ENCODE data around the gene CSNK1G2.

Gene CSNK1G2

DNA sequence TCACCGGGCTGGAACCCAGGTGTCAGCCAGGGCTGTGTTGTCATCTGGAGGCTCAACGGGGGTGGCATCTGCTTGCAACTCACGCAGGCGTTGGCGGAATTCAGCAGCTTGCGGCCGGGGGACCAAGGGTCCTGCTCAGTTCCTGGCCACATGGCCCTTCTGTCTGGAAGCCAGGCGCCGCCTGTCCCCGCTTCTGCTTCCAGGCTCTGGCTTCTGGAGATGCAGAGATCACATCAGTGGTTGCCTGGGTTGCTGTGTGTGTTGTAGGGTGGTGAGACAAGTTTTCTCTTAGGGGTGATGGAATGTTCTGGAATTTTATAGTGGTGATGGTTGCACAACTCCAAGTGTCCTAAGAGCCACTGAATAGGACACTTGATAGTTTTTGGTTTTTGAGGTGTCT lies 30.8 kb upstream of the CSNK1G2 start:
- in situ Hi-C loops (cut with HindIII; ENCODE audit: low pct_unique_long_range_greater_than_20kb, low sequenced_read_pairs) = no loop called here
- peak in 1 of 2 experiments; percentile 54 for DNase-seq (ENCODE audit: low read depth in 1 of 2, low spot score in 1 of 2)

GRCh38 chr19:1911098-1911497 lies 29.9 kb upstream of the CSNK1G2 start:
- no peak for TF ChIP-seq JUND (IDR thresholded peaks at IDR 0.05; ENCODE audit: low read depth)
- DNase-seq (ENCODE audit: low read depth in 1 of 2, low spot score in 1 of 2) = no peak
- in situ Hi-C loops (cut with HindIII; ENCODE audit: low pct_unique_long_range_greater_than_20kb, low sequenced_read_pairs) = no loop called here

More for the DNA sequence above, 30.8 kb upstream of the CSNK1G2 start:
- no peak for TF ChIP-seq JUND (IDR thresholded peaks at IDR 0.05; ENCODE audit: low read depth)

DNA sequence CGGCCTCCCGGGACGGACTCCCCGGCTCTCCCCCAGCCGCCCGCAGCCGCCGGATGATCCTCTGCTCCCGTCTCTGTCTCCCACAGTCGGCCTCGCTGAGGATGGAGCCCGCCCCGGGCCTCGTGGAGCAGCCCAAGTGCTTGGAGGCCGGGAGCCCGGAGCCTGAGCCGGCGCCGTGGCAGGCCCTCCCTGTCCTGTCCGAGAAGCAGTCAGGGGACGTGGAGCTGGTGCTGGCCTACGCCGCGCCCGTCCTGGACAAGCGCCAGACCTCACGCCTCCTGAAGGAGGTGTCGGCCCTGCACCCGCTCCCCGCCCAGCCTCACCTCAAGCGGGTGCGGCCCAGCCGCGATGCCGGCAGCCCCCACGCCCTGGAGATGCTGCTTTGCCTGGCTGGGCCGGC lies 29.0 kb upstream of the CSNK1G2 start:
- TF ChIP-seq JUND (IDR thresholded peaks at IDR 0.05; ENCODE audit: low read depth) = no peak
- in situ Hi-C loops (cut with HindIII; ENCODE audit: low pct_unique_long_range_greater_than_20kb, low sequenced_read_pairs) = no loop called here
- no peak for DNase-seq (ENCODE audit: low read depth in 1 of 2, low spot score in 1 of 2)

DNA sequence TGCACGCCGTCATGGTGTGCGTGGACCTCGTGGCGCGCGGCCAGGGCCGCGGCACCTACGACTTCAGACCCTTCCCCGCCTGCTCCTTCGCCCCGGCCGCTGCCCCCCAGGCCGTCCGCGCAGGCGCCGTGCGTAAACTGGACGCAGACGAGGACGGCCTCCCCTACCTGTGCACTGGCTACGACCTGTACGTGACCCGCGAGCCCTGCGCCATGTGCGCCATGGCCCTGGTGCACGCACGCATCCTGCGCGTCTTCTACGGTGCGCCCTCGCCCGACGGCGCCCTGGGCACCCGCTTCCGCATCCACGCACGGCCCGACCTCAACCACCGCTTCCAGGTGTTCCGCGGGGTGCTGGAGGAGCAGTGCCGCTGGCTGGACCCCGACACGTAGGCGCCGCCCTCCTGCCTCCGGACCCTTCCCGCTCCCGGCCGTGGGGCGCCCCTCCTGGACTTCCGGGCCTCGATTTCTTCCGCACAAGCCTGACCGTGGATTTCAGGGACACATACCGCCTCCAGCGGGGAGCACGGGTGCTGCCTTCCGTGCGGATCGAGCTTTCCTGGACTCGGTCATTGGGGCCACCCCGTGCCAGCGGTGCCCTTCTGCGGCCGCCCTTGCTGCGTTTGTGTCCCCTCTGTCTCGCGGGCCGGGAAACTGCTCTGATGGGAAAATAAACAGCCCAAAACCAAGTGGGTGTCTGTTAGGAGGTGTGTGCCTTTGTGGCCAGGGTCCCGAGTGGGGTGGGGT lies 28.0 kb upstream of the CSNK1G2 start:
- no peak for DNase-seq (ENCODE audit: low read depth in 1 of 2, low spot score in 1 of 2)
- no peak for TF ChIP-seq JUND (IDR thresholded peaks at IDR 0.05; ENCODE audit: low read depth)
- in situ Hi-C loops (cut with HindIII; ENCODE audit: low pct_unique_long_range_greater_than_20kb, low sequenced_read_pairs) = no loop called here

GRCh38 chr19:1913781-1914577 lies 27.0 kb upstream of the CSNK1G2 start:
- no peak for DNase-seq (ENCODE audit: low read depth in 1 of 2, low spot score in 1 of 2)
- no peak for TF ChIP-seq JUND (IDR thresholded peaks at IDR 0.05; ENCODE audit: low read depth)
- in situ Hi-C loops (cut with HindIII; ENCODE audit: low pct_unique_long_range_greater_than_20kb, low sequenced_read_pairs) = no loop called here

DNA sequence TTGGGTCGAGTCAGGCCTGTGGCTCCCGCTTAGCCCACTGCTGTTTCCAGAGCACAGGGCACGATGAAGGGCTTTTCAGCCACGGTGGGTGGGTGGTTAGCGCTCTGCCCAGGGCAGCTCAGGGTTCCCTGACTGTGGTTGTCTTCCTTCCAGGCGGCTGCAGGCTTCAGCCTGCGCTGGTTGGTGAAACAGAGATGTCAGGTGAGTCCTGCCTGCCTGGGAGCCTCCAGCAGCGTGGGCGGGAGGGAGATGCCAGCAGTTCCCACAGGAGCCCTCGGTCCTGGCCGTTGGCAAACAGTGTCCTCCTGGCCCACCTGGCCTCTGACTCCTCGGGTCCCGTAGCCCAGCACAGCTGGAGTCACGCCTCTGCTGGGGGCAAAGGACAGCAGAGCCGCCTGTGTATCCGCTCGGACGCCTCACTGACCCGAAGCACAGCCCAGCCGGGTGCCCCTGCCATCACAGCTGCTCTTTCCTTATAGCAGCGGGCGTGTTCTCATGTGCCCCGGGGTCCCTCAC lies 26.1 kb upstream of the CSNK1G2 start:
- no peak for TF ChIP-seq JUND (IDR thresholded peaks at IDR 0.05; ENCODE audit: low read depth)
- no peak for DNase-seq (ENCODE audit: low read depth in 1 of 2, low spot score in 1 of 2)
- in situ Hi-C loops (cut with HindIII; ENCODE audit: low pct_unique_long_range_greater_than_20kb, low sequenced_read_pairs) = no loop called here

DNA sequence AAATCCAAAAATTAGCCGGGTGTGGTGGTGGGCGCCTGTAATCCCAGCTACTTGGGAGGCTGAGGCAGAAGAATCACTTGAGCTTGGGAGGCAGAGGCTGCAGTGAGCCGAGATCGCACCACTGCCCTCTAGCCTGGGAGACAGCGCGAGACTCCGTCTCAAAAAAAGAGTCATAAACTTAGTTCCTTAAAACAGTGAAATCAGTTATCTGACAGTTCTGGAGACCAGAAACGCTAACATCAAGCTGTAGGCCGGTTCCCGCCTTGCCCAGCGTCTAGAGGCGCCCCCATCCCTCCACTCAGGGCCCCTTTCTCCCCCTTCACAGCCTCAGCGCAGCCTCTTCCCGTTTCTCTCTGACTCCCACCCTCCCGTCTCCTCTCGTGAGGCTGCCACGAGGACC lies 23.8 kb upstream of the CSNK1G2 start:
- no peak for DNase-seq (ENCODE audit: low read depth in 1 of 2, low spot score in 1 of 2)
- in situ Hi-C loops (cut with HindIII; ENCODE audit: low pct_unique_long_range_greater_than_20kb, low sequenced_read_pairs) = no loop called here
- no peak for TF ChIP-seq JUND (IDR thresholded peaks at IDR 0.05; ENCODE audit: low read depth)

- no peak for DNase-seq (ENCODE audit: low read depth in 1 of 2, low spot score in 1 of 2)
- in situ Hi-C loops (cut with HindIII; ENCODE audit: low pct_unique_long_range_greater_than_20kb, low sequenced_read_pairs) = no loop called here
- TF ChIP-seq JUND (IDR thresholded peaks at IDR 0.05; ENCODE audit: low read depth) = no peak
Observed at GRCh38 chr19:1917926-1918325, 23.0 kb upstream of the CSNK1G2 start.

DNA sequence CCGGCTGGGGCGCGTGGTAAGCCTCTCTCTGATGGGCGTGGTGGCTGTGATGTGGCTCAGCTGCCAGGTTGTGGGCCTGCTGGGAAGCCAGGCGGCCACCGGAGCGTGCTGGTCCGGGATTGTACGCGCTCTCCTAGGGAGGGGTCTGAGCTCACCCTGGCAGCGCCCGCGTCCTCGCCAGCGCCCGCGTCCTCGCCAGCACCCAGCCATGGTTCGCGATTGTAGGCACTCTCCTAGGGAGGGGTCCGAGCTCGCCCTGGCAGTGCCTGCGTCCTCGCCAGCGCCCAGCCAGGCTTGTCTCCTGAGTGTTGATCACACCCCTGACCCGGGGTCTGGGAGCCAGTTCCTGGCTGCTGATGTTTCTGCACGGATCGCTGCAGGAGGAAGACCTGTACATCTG lies 22.0 kb upstream of the CSNK1G2 start:
- DNase-seq (ENCODE audit: low read depth in 1 of 2, low spot score in 1 of 2) = no peak

DNA sequence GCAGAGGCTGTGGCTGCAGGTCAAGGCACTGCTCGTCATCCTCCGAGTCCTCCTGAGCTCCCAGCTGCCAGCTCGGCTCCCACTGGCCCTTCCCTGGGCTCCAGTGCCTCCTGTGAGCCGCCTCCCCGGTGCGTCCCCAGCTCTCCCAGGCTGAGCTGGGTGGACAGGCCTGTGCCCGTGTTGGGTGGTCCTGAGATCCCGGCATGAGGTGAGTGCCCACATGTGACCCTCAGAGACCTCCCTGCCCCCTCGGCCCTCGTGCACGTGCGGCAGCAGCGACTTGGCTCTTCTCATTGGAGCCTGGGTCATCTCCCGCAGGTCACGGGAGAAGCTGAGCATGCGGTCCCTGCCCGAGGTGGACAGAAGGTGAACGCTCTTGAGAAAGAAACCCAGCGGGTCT lies 20.3 kb upstream of the CSNK1G2 start:
- TF ChIP-seq JUND (IDR thresholded peaks at IDR 0.05; ENCODE audit: low read depth) = no peak
- DNase-seq (ENCODE audit: low read depth in 1 of 2, low spot score in 1 of 2) = no peak
- in situ Hi-C loops (cut with HindIII; ENCODE audit: low pct_unique_long_range_greater_than_20kb, low sequenced_read_pairs) = no loop called here

More for the DNA sequence above, 22.0 kb upstream of the CSNK1G2 start:
- in situ Hi-C loops (cut with HindIII; ENCODE audit: low pct_unique_long_range_greater_than_20kb, low sequenced_read_pairs) = no loop called here
- no peak for TF ChIP-seq JUND (IDR thresholded peaks at IDR 0.05; ENCODE audit: low read depth)

GRCh38 chr19:1921326-1921725 lies 19.6 kb upstream of the CSNK1G2 start:
- in situ Hi-C loops (cut with HindIII; ENCODE audit: low pct_unique_long_range_greater_than_20kb, low sequenced_read_pairs) = no loop called here

DNA sequence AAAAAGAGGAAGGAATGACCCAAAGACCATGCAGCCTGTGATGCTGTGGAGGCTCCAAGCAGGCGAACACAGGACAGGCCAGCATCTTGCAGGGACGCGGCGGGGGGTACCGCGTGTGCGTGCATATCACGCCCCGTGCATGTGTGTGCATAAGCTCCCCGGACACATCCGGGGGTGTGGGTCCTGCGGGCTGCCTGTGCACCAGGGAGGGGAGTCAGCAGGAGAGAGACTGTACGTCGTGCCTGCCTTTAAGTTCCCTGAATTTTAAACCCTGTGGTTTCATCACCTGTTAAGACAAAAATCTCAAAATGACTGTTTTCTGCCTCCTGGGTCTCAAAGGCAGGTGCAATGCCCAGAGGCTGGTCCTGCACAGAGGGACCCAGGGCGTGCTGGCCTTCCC lies 19.1 kb upstream of the CSNK1G2 start:
- in situ Hi-C loops (cut with HindIII; ENCODE audit: low pct_unique_long_range_greater_than_20kb, low sequenced_read_pairs) = no loop called here
- TF ChIP-seq JUND (IDR thresholded peaks at IDR 0.05; ENCODE audit: low read depth) = no peak

More at GRCh38 chr19:1921326-1921725, 19.6 kb upstream of the CSNK1G2 start:
- no peak for DNase-seq (ENCODE audit: low read depth in 1 of 2, low spot score in 1 of 2)
- TF ChIP-seq JUND (IDR thresholded peaks at IDR 0.05; ENCODE audit: low read depth) = no peak

DNA sequence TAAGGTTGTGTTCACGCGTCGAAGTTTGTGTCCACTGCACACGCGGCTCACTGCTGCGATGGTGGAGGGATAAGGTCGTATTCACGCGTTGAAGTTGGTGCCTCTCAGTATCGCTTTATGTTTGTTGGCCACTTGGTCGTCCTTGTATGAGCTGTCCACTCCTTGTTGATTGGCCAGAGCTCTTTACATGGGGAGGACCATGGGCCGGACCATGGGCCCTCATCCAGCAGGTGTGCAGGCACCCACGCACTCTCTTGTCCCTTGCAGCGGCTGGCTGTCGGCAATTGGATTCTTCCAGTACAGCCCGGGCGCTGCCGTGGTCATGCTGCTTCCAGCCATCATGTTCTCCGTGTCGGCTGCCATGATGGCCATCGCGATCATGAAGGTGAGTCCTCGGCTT lies 18.2 kb upstream of the CSNK1G2 start:
- TF ChIP-seq JUND (IDR thresholded peaks at IDR 0.05; ENCODE audit: low read depth) = no peak
- in situ Hi-C loops (cut with HindIII; ENCODE audit: low pct_unique_long_range_greater_than_20kb, low sequenced_read_pairs) = no loop called here
- DNase-seq (ENCODE audit: low read depth in 1 of 2, low spot score in 1 of 2) = no peak

More for the DNA sequence above, 19.1 kb upstream of the CSNK1G2 start:
- no peak for DNase-seq (ENCODE audit: low read depth in 1 of 2, low spot score in 1 of 2)
